SK-N-SH (cell line): ENCODE data around the gene NTRK2. TPM values are rescaled to one million over a fixed set of nuclear protein-coding genes. Genes with fewer than 3 reads are reported as not detected.

Experiments used
- CTCF ChIA-PET: fragments of 300-600, 350-600 bp; formaldehyde crosslinking; extraction: SDS; loops from one replicate; lab custom pipeline; 2021; lab: Yijun Ruan, JAX
- POLR2A ChIA-PET: fragments of 350-600 bp; sonication (Branson Sonifier 250); formaldehyde crosslinking; extraction: SDS; loops from one replicate; lab custom pipeline; 2020; ENCODE audit warnings: antibody characterized with exemption, inconsistent platforms; lab: Yijun Ruan, JAX
- DNase-seq: peaks from one replicate; pipeline ENCODE4 v3.0.0; 2012
- H2AFZ ChIP-seq: fragments of 200-600 bp; sonication (generic); 2 replicates; pipeline ENCODE4 v1.8.1; 2016; ENCODE audit warnings: antibody characterized with exemption, mild to moderate bottlenecking, low read depth
- H3F3A ChIP-seq: fragments of 200-600 bp; sonication (generic); replicated peaks from 2 replicates; pipeline ENCODE3; 2016; ENCODE audit warnings: antibody characterized with exemption, mild to moderate bottlenecking; ENCODE audit not compliant: insufficient read depth
- H3K27ac ChIP-seq, 2 experiments: fragments of 200-500 bp in 1 of 2; fragments of 200-600 bp in 1 of 2; sonication (Bioruptor generic) in 1 of 2; sonication (generic), shearing (Covaris generic) in 1 of 2; 2 replicates each; pipeline versions ENCODE4 v1.5.1 to v1.6.1; 2014 to 2016; ENCODE audit warnings: low read depth in 2 of 2, inconsistent platforms in 1 of 2, low read length in 1 of 2, mild to moderate bottlenecking in 1 of 2, mixed read lengths in 1 of 2
- H3K27me3 ChIP-seq: fragments of 200-600 bp; sonication (generic), shearing (Covaris generic); 2 replicates; pipeline ENCODE4 v1.6.1; 2016; ENCODE audit warnings: mixed run types; ENCODE audit not compliant: insufficient read depth
- H3K36me3 ChIP-seq, 2 experiments: fragments of 200-500 bp in 1 of 2; fragments of 200-600 bp in 1 of 2; sonication (Bioruptor generic) in 1 of 2; sonication (generic) in 1 of 2; replicated peaks in 1 of 2; 2 replicates each; pipeline versions ENCODE3 to v1.5.1; 2014 to 2016; ENCODE audit warnings: low read length in 1 of 2, mild to moderate bottlenecking in 1 of 2; ENCODE audit not compliant: insufficient read depth in 2 of 2, control insufficient read depth in 1 of 2
- H3K4me1 ChIP-seq, 2 experiments: fragments of 200-500 bp in 1 of 2; fragments of 200-600 bp in 1 of 2; sonication (Bioruptor generic) in 1 of 2; sonication (generic), shearing (Covaris generic) in 1 of 2; 2 replicates each; pipeline versions ENCODE4 v1.5.1 to v1.6.1; 2014 to 2016; ENCODE audit warnings: low read depth in 1 of 2, low read length in 1 of 2, mixed run types in 1 of 2; ENCODE audit not compliant: insufficient read depth in 2 of 2, control insufficient read depth in 1 of 2
- H3K4me2 ChIP-seq: fragments of 200-600 bp; sonication (generic), shearing (Covaris generic); 2 replicates; pipeline ENCODE4 v1.6.1; 2017; ENCODE audit warnings: mixed run types
- H3K4me3 ChIP-seq, 2 experiments: fragments of 200-500 bp in 1 of 2; fragments of 200-600 bp in 1 of 2; sonication (Bioruptor generic) in 1 of 2; sonication (generic), shearing (Covaris generic) in 1 of 2; 2 replicates each; pipeline versions ENCODE4 v1.5.1 to v1.8.1; 2014 to 2016; ENCODE audit warnings: low read depth in 2 of 2, inconsistent platforms in 1 of 2, low read length in 1 of 2, mild to moderate bottlenecking in 1 of 2, mixed read lengths in 1 of 2, moderate library complexity in 1 of 2
- H3K79me2 ChIP-seq: fragments of 200-600 bp; sonication (generic); 2 replicates; pipeline ENCODE4 v1.8.1; 2017; ENCODE audit warnings: mild to moderate bottlenecking; ENCODE audit not compliant: insufficient read depth
- H3K9ac ChIP-seq: fragments of 200-600 bp; sonication (generic); 2 replicates; pipeline ENCODE4 v1.6.1; 2017; ENCODE audit warnings: mixed run types
- H3K9me2 ChIP-seq: fragments of 200-600 bp; sonication (generic); 2 replicates; pipeline ENCODE4 v1.6.1; 2017; ENCODE audit warnings: mixed run types
- H3K9me3 ChIP-seq: fragments of 200-600 bp; sonication (generic); 2 replicates; pipeline ENCODE4 v1.6.1; 2017; ENCODE audit warnings: mixed run types, mild to moderate bottlenecking, moderate library complexity
- H4K20me1 ChIP-seq: fragments of 200-600 bp; sonication (generic); 2 replicates; pipeline ENCODE4 v1.6.1; 2017; ENCODE audit warnings: mild to moderate bottlenecking, mixed run types; ENCODE audit not compliant: insufficient read depth
- ELF1 ChIP-seq: IDR thresholded peaks from 2 replicates; pipeline ENCODE4 v1.4.0; 2012
- EP300 ChIP-seq, 2 experiments: IDR thresholded peaks; 2 replicates each; pipeline versions ENCODE4 v1.4.0 to v1.6.1; 2012; ENCODE audit warnings: borderline replicate concordance in 1 of 2, low read depth in 1 of 2, low read length in 1 of 2
- FOSL2 ChIP-seq: IDR thresholded peaks from 2 replicates; pipeline ENCODE4 v1.4.0; 2012; ENCODE audit warnings: low read depth, mild to moderate bottlenecking, moderate library complexity, borderline replicate concordance
- FOXM1 ChIP-seq: IDR thresholded peaks from 2 replicates; pipeline ENCODE4 v1.4.0; 2012; ENCODE audit warnings: low read depth, mild to moderate bottlenecking
- MXI1 ChIP-seq: IDR thresholded peaks from 2 replicates; pipeline ENCODE4 v1.6.1; 2012; ENCODE audit warnings: mild to moderate bottlenecking, low read depth, low read length, improper control_type of control experiment
- NFIC ChIP-seq: IDR thresholded peaks from 2 replicates; pipeline ENCODE4 v1.4.0; 2012; ENCODE audit warnings: borderline replicate concordance
- NRF1 ChIP-seq: IDR thresholded peaks from 2 replicates; pipeline ENCODE4 v1.6.1; 2012; ENCODE audit warnings: low read depth, mild to moderate bottlenecking, low read length
- POLR2AphosphoS5 ChIP-seq: IDR thresholded peaks from 2 replicates; pipeline ENCODE4 v1.6.1; 2012; ENCODE audit warnings: low read depth, low read length
- RAD21 ChIP-seq: IDR thresholded peaks from 2 replicates; pipeline ENCODE4 v1.6.1; 2012; ENCODE audit warnings: mild to moderate bottlenecking, low read length
- SMC3 ChIP-seq: IDR thresholded peaks from 2 replicates; pipeline ENCODE4 v1.6.1; 2012; ENCODE audit warnings: low read depth, low read length, improper control_type of control experiment
- YY1 ChIP-seq: IDR thresholded peaks from 2 replicates; pipeline ENCODE4 v1.4.0; 2012; ENCODE audit warnings: low read depth, mild to moderate bottlenecking
- WGBS: methylation state at CpG from one replicate; pipeline ENCODE4 v1.1.6; 2017; ENCODE audit warnings: low lambda C conversion rate; 5-methylcytosine and 5-hydroxymethylcytosine counted together
- polyA plus RNA-seq, 3 experiments: library from polyadenylated mRNA; depleted of rRNA; stranded (reverse); fragments of >200 nt; gene quantifications; 2 replicates each; pipeline ENCODE4 v1.2.3, GENCODE V29; 2012
- TF ChIP-seq, protein P1 (sequence below): IDR thresholded peaks from 2 replicates; pipeline ENCODE4 v1.4.0; 2012; ENCODE audit warnings: low read depth, borderline replicate concordance
- TF ChIP-seq, protein P2 (sequence below): IDR thresholded peaks from 2 replicates; pipeline ENCODE4 v1.4.0; 2012; ENCODE audit warnings: low read depth
- TF ChIP-seq, protein P3 (sequence below): IDR thresholded peaks from 2 replicates; pipeline ENCODE4 v1.4.0; 2012; ENCODE audit warnings: low read depth, borderline replicate concordance
- TF ChIP-seq, protein P4 (sequence below): fragments of 150-350 bp; IDR thresholded peaks from 2 replicates; pipeline ENCODE4 v1.6.1; 2017; ENCODE audit warnings: antibody characterized with exemption, low read length, low read depth, borderline replicate concordance
- TF ChIP-seq, protein P5 (sequence below): IDR thresholded peaks from 2 replicates; pipeline ENCODE4; 2012

Gene NTRK2
- polyA plus RNA-seq, 1 of the 3 experiments (the other 2 are of a cell fraction): 0.05 TPM

DNA sequence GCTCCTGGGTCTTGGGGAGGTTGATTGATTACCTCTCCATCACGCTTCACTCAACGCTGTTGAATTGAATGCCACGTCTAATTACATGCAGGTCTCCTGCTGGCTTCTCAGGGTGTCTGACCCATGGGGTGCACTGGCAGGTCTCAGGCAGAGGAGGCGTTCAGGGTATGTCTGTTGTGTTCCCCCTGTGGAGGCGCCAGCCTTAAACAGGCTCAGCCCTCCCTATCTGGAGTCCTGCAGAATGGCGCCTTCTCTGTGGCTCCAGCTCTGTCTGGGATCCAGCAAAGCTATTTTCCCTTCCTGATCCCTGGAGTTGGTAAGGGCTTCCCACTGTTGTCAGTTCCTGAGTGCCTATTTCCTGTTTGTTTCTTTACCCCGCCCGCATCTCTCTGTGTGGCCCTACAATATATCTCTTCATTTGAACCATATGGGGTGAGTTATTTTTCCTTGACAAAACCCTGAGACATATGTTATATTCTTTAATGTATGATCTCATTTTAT is 150.0 kb downstream of the NTRK2 start:
- Histone ChIP-seq H3K27me3 (no peaks in the 10 kb centered on the region; the same call in 1 of the 2 replicates), H2AFZ (no peak overlapping the region), H3F3A (no peaks in the 10 kb centered on the region), H3K27ac (no peak overlapping the region), H3K4me3 (no peak overlapping the region), H3K4me1 (no peaks in the 10 kb centered on the region), H3K4me2 (no peak overlapping the region), H3K9ac (no peak overlapping the region), H3K9me3 (no peaks in the 10 kb centered on the region), H3K36me3 (no peaks in the 10 kb centered on the region), H4K20me1 (no peaks in the 10 kb centered on the region), H3K9me2 (no peaks in the 10 kb centered on the region), H3K79me2 (no peaks in the 10 kb centered on the region)
- TF ChIP-seq POLR2AphosphoS5: no peak
- TF ChIP-seq, protein P1, sequence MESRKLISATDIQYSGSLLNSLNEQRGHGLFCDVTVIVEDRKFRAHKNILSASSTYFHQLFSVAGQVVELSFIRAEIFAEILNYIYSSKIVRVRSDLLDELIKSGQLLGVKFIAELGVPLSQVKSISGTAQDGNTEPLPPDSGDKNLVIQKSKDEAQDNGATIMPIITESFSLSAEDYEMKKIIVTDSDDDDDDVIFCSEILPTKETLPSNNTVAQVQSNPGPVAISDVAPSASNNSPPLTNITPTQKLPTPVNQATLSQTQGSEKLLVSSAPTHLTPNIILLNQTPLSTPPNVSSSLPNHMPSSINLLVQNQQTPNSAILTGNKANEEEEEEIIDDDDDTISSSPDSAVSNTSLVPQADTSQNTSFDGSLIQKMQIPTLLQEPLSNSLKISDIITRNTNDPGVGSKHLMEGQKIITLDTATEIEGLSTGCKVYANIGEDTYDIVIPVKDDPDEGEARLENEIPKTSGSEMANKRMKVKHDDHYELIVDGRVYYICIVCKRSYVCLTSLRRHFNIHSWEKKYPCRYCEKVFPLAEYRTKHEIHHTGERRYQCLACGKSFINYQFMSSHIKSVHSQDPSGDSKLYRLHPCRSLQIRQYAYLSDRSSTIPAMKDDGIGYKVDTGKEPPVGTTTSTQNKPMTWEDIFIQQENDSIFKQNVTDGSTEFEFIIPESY: no peak
- TF ChIP-seq, protein P2, sequence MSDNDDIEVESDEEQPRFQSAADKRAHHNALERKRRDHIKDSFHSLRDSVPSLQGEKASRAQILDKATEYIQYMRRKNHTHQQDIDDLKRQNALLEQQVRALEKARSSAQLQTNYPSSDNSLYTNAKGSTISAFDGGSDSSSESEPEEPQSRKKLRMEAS: no peak
- TF ChIP-seq NRF1: no peak
- TF ChIP-seq, protein P3, sequence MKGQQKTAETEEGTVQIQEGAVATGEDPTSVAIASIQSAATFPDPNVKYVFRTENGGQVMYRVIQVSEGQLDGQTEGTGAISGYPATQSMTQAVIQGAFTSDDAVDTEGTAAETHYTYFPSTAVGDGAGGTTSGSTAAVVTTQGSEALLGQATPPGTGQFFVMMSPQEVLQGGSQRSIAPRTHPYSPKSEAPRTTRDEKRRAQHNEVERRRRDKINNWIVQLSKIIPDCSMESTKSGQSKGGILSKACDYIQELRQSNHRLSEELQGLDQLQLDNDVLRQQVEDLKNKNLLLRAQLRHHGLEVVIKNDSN: no peak
- TF ChIP-seq YY1: no peak
- no peak for TF ChIP-seq NFIC
- no peak for TF ChIP-seq ELF1
- no peak for TF ChIP-seq FOXM1
- TF ChIP-seq RAD21: no peak
- TF ChIP-seq FOSL2: no peak
- TF ChIP-seq MXI1: no peak
- TF ChIP-seq, protein P4, sequence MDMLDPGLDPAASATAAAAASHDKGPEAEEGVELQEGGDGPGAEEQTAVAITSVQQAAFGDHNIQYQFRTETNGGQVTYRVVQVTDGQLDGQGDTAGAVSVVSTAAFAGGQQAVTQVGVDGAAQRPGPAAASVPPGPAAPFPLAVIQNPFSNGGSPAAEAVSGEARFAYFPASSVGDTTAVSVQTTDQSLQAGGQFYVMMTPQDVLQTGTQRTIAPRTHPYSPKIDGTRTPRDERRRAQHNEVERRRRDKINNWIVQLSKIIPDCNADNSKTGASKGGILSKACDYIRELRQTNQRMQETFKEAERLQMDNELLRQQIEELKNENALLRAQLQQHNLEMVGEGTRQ: no peak
- no peak for TF ChIP-seq SMC3
- TF ChIP-seq, protein P5, sequence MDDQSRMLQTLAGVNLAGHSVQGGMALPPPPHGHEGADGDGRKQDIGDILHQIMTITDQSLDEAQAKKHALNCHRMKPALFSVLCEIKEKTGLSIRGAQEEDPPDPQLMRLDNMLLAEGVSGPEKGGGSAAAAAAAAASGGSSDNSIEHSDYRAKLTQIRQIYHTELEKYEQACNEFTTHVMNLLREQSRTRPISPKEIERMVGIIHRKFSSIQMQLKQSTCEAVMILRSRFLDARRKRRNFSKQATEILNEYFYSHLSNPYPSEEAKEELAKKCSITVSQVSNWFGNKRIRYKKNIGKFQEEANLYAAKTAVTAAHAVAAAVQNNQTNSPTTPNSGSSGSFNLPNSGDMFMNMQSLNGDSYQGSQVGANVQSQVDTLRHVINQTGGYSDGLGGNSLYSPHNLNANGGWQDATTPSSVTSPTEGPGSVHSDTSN: no peak
- TF ChIP-seq EP300 (IDR thresholded peaks at IDR 0.05; ENCODE audit: borderline replicate concordance in 1 of 2, low read depth in 1 of 2, low read length in 1 of 2): no peak
- DNase-seq: no peak
- ChIA-PET POLR2A (no interaction called here), CTCF (interaction anchor here (0.9 kb wide), 1 partner anchor 13 kb away, joined by 3 read pairs; no protein-coding TSS in a partner anchor)
- 70% methylated on average over 8 of the region's 8 CpGs for whole genome bisulfite sequencing
